Immature natural killer cell (primary cell): ENCODE measurements around the gene ENTREP3. TPM values are rescaled to one million over a fixed set of nuclear protein-coding genes. Genes with fewer than 3 reads are reported as not detected.
A peak's percentile ranks its signal among the peaks of the same experiment; 100 is the strongest.

Experiments
- DNase-seq, 3 donors: peaks; one replicate each; pipeline ENCODE4 v3.0.0; 2022; ENCODE audit warnings: mixed read lengths in 1 of 3
- H3K27ac Mint-ChIP-seq, 6 donors: one replicate each; pipeline ENCODE4 v1.8.0; 2020; ENCODE audit warnings: mixed read lengths in 6 of 6, mild to moderate bottlenecking in 5 of 6, inconsistent platforms in 4 of 6, moderate library complexity in 3 of 6
- H3K27me3 Mint-ChIP-seq, 3 donors: one replicate each; pipeline ENCODE4 v1.8.0; 2020 to 2021; ENCODE audit warnings: low read depth in 3 of 3, mild to moderate bottlenecking in 3 of 3, mixed read lengths in 3 of 3, moderate library complexity in 3 of 3, inconsistent platforms in 1 of 3
- H3K36me3 Mint-ChIP-seq, 3 donors: one replicate each; pipeline ENCODE4 v1.8.0; 2020; ENCODE audit warnings: mixed read lengths in 3 of 3, inconsistent platforms in 2 of 3, mild to moderate bottlenecking in 2 of 3
- H3K4me1 Mint-ChIP-seq, 2 donors: one replicate each; pipeline ENCODE4 v1.8.0; 2020; ENCODE audit warnings: inconsistent platforms in 2 of 2, mild to moderate bottlenecking in 2 of 2, mixed read lengths in 2 of 2, moderate library complexity in 1 of 2
- H3K4me3 Mint-ChIP-seq, 5 donors: one replicate each; pipeline ENCODE4 v1.8.0; 2020; ENCODE audit warnings: mild to moderate bottlenecking in 5 of 5, mixed read lengths in 5 of 5, inconsistent platforms in 3 of 5, moderate library complexity in 3 of 5
- H3K9me3 Mint-ChIP-seq, 6 donors: one replicate each; pipeline ENCODE4 v1.8.0; 2020; ENCODE audit warnings: mild to moderate bottlenecking in 6 of 6, mixed read lengths in 6 of 6, inconsistent platforms in 4 of 6, moderate library complexity in 3 of 6
- polyA plus RNA-seq, 3 donors: library from polyadenylated mRNA; unstranded; fragments of 300-500 nt; fragmentation: Illumina TruSeq; gene quantifications; one replicate each; pipeline ENCODE4 v1.2.3, GENCODE V29; 2021

The ENTREP3 gene
- polyA plus RNA-seq, 3 donors from 2014 or later = 0.64 to 1.3 (median 0.79) TPM

DNA sequence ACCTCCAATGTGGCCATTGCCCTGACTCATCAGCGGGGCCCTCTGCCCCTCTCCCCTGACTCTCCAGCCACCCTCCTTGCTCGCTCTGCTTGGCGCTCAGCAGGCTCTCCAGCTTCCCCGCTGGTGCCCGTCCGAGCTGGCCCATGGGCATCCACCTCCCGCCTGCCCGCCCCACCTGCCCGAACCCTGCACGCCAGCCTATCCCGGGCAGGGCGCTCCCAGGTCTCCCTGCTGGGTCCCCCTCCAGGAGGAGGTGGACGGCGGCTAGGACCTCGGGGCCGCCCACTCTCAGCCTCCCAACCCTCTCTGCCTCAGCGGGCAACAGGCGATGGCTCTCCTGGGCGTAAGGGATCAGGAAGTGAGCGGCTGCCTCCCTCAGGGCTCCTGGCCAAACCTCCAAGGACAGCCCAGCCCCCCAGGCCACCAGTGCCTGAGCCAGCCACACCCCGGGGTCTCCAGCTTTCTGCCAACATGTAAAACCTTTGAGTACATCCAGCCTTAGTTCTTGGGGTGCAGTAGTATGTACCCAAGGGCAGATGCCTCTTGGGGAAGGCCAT is 32.8 kb upstream of the ENTREP3 start:
- no peaks in the 10 kb centered on the region for H3K36me3 Mint-ChIP-seq
- H3K4me1 Mint-ChIP-seq = no peaks in the 10 kb centered on the region
- no peak overlapping the region for H3K27ac Mint-ChIP-seq
- DNase-seq = no peak
- H3K9me3 Mint-ChIP-seq = no peaks in the 10 kb centered on the region
- H3K27me3 Mint-ChIP-seq = peaks cover 0 to 5% (median 0%) of the 10 kb centered on the region in 3 donors
- no peak overlapping the region for H3K4me3 Mint-ChIP-seq

DNA sequence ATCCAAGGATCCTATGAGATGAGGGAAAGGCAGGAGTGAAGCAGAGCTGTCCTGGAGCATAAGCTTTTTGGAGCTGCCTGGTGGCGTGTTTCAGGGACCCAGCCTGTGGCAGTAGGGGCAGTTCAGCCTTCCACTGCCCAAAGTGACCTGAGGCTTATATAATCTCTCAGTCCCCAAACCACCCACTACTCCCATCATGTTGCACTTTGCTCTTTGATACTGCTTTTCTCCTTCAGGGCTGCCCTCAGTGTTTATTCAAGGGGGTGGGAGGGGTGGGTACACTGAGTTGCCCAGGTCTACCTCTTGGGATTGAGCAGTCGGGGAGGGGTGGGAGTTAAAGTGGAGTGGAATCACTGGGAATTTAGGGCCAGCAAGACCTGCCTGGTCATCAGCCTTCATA is 31.3 kb upstream of the ENTREP3 start:
- no peak for DNase-seq
- H3K27ac Mint-ChIP-seq = no peak overlapping the region
- H3K4me1 Mint-ChIP-seq = no peaks in the 10 kb centered on the region
- H3K9me3 Mint-ChIP-seq = no peaks in the 10 kb centered on the region
- H3K27me3 Mint-ChIP-seq = peaks cover 0 to 4% (median 2%) of the 10 kb centered on the region in 3 donors
- no peak overlapping the region for H3K4me3 Mint-ChIP-seq
- no peaks in the 10 kb centered on the region for H3K36me3 Mint-ChIP-seq

DNA sequence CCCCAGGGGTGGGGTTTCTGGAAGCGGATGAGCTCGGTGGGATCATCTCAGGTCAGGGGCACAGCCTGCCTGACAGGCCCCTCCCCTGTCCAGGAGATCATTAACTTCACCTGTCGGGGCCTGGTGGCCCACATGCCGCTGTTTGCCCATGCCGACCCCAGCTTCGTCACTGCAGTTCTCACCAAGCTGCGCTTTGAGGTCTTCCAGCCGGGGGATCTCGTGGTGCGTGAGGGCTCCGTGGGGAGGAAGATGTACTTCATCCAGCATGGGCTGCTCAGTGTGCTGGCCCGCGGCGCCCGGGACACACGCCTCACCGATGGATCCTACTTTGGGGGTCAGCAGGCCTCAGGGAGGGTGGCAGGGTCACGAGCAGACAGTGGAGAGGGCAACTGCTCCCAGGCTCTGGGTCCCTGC is 30.4 kb upstream of the ENTREP3 start:
- Mint-ChIP-seq H3K4me3 (no peak overlapping the region), H3K27me3 (peaks cover 0 to 6% (median 2%) of the 10 kb centered on the region in 3 donors), H3K36me3 (no peaks in the 10 kb centered on the region), H3K4me1 (no peaks in the 10 kb centered on the region), H3K27ac (no peak overlapping the region), H3K9me3 (no peaks in the 10 kb centered on the region)
- DNase-seq = no peak

DNA sequence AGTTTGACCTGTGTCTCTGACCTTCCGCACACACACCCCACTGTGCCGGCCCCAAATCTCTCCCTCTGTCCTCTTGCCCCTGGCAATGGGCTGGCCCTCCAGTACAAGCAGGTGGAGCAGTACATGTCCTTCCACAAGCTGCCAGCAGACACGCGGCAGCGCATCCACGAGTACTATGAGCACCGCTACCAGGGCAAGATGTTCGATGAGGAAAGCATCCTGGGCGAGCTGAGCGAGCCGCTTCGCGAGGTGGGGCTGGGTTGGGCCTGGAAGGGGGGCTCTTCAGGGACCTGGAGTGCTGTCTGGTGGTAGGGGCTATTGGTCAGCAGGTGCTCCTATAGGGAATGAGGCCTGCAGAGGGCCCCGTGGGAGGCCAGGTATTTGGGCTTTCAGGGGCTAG is 29.8 kb upstream of the ENTREP3 start:
- Mint-ChIP-seq H3K27ac (no peak overlapping the region), H3K36me3 (no peaks in the 10 kb centered on the region), H3K4me3 (peak overlapping the region in 1 of 5 donors; percentile 30), H3K9me3 (no peaks in the 10 kb centered on the region), H3K27me3 (peaks cover 0 to 6% (median 2%) of the 10 kb centered on the region in 3 donors), H3K4me1 (no peaks in the 10 kb centered on the region)
- no peak for DNase-seq

DNA sequence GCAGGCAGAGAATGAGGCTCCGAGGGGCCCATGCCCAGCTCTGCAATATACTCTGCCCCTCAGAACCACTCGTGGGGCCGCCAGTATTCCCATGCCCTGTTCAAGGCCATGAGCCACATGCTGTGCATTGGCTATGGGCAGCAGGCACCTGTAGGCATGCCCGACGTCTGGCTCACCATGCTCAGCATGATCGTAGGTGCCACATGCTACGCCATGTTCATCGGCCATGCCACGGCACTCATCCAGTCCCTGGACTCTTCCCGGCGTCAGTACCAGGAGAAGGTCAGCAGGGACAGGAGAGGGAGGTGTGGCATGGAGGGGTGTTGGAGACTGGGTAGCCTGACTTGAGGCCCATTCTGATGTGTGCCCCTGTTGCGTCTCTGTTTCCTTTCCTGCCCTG is 29.2 kb upstream of the ENTREP3 start:
- DNase-seq = no peak
- Mint-ChIP-seq H3K27ac (no peak overlapping the region), H3K27me3 (peaks cover 0 to 6% (median 2%) of the 10 kb centered on the region in 3 donors), H3K36me3 (no peaks in the 10 kb centered on the region), H3K4me3 (no peak overlapping the region), H3K4me1 (no peaks in the 10 kb centered on the region), H3K9me3 (no peaks in the 10 kb centered on the region)

DNA sequence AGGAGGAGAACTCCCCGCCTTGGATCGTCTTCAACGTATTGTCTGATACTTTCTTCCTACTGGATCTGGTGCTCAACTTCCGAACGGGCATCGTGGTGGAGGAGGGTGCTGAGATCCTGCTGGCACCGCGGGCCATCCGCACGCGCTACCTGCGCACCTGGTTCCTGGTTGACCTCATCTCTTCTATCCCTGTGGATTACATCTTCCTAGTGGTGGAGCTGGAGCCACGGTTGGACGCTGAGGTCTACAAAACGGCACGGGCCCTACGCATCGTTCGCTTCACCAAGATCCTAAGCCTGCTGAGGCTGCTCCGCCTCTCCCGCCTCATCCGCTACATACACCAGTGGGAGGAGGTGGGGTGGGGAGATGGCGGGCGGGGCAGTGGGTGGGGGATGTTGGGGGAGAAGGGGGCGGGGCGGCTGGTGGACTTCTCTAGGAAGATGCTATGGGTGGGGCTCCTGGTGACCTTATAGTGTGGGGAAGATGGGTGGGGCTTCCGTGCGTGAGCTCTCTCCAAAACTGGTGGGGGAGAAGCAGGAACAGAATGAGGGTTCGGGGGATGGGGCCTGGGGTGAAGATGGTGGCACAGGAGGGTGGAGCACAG is 27.3 kb upstream of the ENTREP3 start:
- Mint-ChIP-seq H3K36me3 (no peaks in the 10 kb centered on the region), H3K4me1 (peaks cover 7 to 8% of the 10 kb centered on the region in 2 donors), H3K27me3 (peaks cover 0 to 6% (median 2%) of the 10 kb centered on the region in 3 donors), H3K27ac (no peak overlapping the region), H3K4me3 (no peak overlapping the region), H3K9me3 (no peaks in the 10 kb centered on the region)
- no peak for DNase-seq

DNA sequence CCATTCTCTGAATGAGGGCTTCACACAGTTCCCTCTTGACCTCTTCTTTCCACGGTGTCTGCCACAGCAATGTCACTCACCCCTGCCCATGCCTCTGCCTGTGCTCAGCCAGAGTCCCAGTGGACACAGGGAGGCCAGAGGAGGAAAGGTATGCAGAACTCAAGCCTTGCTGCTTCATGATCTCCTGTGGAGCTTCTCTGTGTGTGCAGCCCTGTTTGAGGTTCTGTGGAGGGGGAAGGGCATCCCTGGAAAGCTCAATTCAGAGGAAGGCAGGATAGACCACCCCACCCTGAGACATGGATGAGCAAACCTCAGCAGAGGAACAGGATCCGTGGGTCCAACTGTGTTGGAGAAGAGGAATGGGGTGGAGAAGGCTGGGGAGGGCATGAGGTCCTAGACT is 24.0 kb upstream of the ENTREP3 start:
- no peaks in the 10 kb centered on the region for H3K9me3 Mint-ChIP-seq
- no peak for DNase-seq
- H3K27me3 Mint-ChIP-seq = peaks cover 0 to 6% (median 2%) of the 10 kb centered on the region in 3 donors
- H3K4me3 Mint-ChIP-seq = no peak overlapping the region
- no peaks in the 10 kb centered on the region for H3K36me3 Mint-ChIP-seq
- no peak overlapping the region for H3K27ac Mint-ChIP-seq
- H3K4me1 Mint-ChIP-seq = peaks cover 21 to 26% of the 10 kb centered on the region in 2 donors

DNA sequence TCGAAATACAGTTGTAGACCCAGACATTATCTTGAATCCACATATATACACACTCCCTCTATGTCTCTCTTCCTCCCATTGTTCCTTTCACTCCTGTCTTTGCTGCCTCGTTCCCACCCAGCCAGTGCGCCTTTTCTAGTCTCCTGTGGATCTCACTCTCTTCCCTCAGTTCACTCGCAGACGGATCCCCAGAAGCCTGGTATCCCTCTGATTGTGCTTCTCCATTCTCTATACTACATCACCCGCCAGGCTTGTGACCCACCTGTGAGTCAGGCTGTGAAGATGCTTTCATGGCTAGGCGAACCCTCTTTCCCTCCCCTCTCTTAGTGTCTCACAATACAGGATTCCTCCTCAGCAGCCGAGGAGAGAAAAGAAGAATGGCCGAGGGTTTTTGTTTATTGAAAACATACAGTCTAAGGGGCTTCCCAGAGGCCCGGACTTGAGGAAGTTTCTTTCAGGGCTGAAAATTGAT is 23.4 kb upstream of the ENTREP3 start:
- H3K4me3 Mint-ChIP-seq = peak overlapping the region; percentile 7 to 84 (median 63)
- DNase-seq = no peak
- peak overlapping the region in 5 of 6 donors; percentile 13 to 77 (median 60) for H3K27ac Mint-ChIP-seq
- H3K27me3 Mint-ChIP-seq = peaks cover 2 to 6% (median 4%) of the 10 kb centered on the region in 3 donors
- no peaks in the 10 kb centered on the region for H3K9me3 Mint-ChIP-seq
- H3K4me1 Mint-ChIP-seq = peaks cover 23 to 28% of the 10 kb centered on the region in 2 donors
- H3K36me3 Mint-ChIP-seq = no peaks in the 10 kb centered on the region

DNA sequence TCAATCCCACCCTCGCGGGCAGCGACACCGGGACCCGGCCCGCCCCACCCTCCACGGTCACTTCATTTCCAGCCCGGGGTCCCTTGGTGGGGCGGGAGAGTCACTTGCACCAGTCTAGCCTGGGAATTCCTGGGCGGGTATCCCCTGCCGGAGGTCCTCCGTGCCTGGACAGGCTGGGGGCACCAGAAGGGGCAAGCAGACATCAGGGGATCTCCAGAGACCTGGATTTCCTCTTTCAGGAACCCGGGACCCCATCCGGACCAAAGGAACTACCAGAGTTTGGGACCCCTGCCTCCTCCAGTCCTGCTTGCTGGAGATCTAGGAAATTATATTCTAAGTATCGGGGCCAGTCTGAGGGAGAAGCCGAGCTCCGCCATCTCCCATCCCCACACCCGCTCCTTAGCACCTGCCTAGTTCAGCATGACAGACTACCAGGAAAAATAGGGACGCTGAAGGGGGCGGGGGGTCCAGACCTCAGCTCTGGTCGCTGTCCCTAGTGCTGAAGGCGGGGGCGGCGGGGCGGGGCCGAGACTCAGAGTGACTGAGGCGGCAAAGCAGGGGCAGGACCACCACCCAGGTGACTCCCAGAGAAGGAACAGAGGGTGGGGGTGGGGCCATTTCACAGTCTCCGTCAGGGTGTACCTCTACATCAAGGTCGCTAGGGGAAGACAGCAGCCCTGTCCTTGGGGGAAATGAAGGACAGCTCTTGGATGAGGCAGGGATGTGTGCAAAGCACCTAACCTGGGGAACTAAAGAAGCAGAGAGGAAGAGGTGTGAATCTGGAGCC is 22.8 kb upstream of the ENTREP3 start:
- H3K27ac Mint-ChIP-seq = peak overlapping the region in 5 of 6 donors; percentile 13 to 77 (median 60)
- peak; percentile 43 to 59 (median 51) for DNase-seq

DNA sequence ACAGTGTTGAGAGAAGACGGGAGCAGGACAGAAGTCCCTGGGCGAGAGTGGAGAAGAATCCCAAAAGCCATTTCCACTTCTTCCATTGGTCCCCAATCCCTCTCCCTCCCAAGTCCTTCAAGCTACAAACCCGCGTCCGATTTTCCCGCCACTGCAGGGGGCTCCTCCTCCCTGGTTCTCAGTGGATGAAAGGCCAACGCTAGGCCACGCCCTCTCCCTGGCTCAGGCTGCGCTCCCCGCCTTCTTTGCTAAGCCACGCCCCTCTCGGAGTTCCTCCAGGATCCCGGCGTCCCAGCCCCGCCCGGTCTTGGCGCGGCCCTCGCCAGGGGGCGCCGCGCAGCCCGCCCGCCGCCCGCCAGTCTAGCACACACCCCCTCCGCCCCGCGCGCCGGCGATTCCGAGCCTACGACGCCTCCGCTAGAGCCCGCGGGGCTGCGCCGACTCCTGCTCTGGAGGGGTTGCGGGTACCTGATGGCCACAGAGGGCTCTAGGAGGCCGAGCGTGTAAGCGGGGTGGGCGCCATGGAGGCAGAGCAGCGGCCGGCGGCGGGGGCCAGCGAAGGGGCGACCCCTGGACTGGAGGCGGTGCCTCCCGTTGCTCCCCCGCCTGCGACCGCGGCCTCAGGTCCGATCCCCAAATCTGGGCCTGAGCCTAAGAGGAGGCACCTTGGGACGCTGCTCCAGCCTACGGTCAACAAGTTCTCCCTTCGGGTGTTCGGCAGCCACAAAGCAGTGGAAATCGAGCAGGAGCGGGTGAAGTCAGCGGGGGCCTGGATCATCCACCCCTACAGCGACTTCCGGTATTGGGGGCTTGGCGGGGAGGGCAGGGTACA is 22.0 kb upstream of the ENTREP3 start, which contains the start of gene HCN3:
TSS of gene HCN3 (plus strand) at position 394 of the 832 bp plus-strand sequence. CDS start at position 522, 128 bp downstream.
- Mint-ChIP-seq H3K27ac (peak within 1 kb of the TSS; percentile 45 to 78 (median 69)), H3K36me3 (no peaks in the 10 kb centered on the region), H3K9me3 (no peaks in the 10 kb centered on the region)

More for the DNA sequence above, 22.8 kb upstream of the ENTREP3 start:
- H3K36me3 Mint-ChIP-seq = no peaks in the 10 kb centered on the region
- no peaks in the 10 kb centered on the region for H3K9me3 Mint-ChIP-seq
- peak overlapping the region; percentile 7 to 87 (median 82) for H3K4me3 Mint-ChIP-seq
- peaks cover 2 to 9% (median 6%) of the 10 kb centered on the region in 3 donors for H3K27me3 Mint-ChIP-seq
- H3K4me1 Mint-ChIP-seq = peaks cover 28 to 32% of the 10 kb centered on the region in 2 donors

DNA sequence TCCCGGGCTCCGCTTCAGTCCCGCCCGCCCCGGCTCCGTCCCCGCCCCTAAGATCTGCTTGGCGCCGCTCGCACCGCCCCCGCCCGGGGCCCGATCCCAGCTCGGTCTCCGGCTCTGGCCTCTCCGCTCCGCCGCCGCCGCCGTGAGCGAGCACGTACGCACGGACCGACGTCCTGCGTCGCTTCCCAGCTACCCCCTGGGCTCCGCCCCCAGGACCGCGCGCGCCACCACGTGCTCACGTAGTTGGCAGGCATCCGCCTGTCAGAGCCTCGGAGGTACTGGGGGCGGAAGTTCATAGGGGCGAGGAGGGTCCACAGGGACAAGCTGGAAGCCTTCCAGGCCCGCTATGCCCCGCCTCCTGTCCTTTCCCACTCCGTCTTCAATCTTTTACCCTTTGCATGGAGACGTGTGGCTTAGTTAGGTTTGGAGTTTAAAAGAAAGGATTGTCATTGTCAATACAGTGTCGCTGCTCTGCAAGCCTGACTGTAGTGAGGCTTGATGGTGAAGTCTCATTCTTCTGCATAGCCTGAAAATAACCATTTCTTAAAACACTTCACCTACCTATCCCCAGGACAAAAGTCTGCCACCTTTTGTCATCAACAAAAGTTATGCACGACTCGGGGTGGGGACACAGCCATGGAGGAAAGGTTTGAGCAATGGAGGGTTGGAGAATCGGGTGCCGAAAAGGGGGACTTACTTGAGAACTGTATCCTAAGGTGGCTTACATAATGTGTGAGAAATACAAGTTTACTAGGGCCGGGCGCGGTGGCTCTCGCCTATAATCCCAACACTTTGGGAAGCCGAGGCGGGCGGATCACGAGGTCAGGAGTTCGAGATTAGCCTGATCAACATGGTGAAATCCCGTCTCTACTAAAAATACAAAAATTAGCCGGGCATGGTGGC is 18.3 kb upstream of the ENTREP3 start, which contains the start of gene CLK2:
TSS of gene CLK2 (minus strand) at position 162 of the 903 bp plus-strand sequence. CDS start 2,527 bp downstream, outside the sequence.
- Mint-ChIP-seq H3K36me3 (peaks cover 4 to 13% (median 11%) of the 10 kb centered on the region in 3 donors), H3K27ac (peak within 1 kb of the TSS; percentile 89 to 99 (median 92)), H3K9me3 (no peaks in the 10 kb centered on the region), H3K27me3 (peaks cover 2 to 7% (median 4%) of the 10 kb centered on the region in 3 donors), H3K4me3 (peak within 1 kb of the TSS; percentile 86 to 97 (median 91)), H3K4me1 (peaks cover 43 to 59% of the 10 kb centered on the region in 2 donors)
- DNase-seq = peak; percentile 90 to 92 (median 91)

More for the DNA sequence above, 22.0 kb upstream of the ENTREP3 start, which contains the start of gene HCN3:
- peaks cover 2 to 9% (median 4%) of the 10 kb centered on the region in 3 donors for H3K27me3 Mint-ChIP-seq
- peak; percentile 84 to 85 (median 85) for DNase-seq
- H3K4me1 Mint-ChIP-seq = peaks cover 34 to 40% of the 10 kb centered on the region in 2 donors
- H3K4me3 Mint-ChIP-seq = peak within 1 kb of the TSS; percentile 81 to 87 (median 84)
